Raji (cell line): ENCODE results near the gene COG6.

Source experiments
- POLR2A ChIP-seq: IDR thresholded peaks from 2 replicates; pipeline ENCODE4 v1.6.1; 2011; ENCODE audit warnings: low read depth, low read length, control low read depth; ENCODE audit not compliant: insufficient read depth

COG6 gene

DNA sequence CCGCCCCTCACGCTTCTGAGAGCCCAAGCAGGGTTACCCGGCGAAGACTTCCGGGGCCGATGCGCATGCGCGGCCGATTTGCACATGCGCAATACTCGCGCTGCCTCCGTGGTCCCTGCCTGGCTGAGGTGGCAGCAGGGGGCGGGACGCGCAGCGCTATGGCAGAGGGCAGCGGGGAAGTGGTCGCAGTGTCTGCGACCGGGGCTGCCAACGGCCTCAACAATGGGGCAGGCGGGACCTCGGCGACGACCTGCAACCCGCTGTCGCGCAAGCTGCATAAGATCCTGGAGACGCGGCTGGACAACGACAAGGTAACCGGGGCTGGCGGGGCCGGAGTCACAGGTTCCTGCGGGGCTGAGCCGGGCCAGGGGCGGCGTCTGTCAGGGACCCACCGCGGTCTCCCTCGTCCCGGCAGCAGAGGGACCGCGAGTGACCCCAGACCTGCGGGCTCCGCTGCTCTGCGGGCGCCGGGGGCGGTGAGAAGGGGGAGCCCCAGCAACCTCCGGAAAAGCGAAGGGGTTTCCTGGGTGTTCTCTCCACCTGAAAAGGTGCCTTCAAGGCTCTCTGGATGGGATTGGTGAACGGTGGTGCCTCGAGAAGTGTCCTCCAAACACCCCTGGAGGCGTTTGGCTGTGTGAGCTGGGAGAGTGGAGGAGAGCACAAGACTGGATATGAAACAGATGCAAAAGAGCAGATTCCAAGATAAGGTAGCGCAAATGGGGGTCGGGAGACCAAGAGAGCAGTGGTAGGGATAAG lies at the start of gene COG6:
TSS of gene COG6 (plus strand) at position 94 of the 756 bp plus-strand sequence. CDS start at position 159, 65 bp downstream.
- TF ChIP-seq POLR2A: peak; percentile 89

DNA sequence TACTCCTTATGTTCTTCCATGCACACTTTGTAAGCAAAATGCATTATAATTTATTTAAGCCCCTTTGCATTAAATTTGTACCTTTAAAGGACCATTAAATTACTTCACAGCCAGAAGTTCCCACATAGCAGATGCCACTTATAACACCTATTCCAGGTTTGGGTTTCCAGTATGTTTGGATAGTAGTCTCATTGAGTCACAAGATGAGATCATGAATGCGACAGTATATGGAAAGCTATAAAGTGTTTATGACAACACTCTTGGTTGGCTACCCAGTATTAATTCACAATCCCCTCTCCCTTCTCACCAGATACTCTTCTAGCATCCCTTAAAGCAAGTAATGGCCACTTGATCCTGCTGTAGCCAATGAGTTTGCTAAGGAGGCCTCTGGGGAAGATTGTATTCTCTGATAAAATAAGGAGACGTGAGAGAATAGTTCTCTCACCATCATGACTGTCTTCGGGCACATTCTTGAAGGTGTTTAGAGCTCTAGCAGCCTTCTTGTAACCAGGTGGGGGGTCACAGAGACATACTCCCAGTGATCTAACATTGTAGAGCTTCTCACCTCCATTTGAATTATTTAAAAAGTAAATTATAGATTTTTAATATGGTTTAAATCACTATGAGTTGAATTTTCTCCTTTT lies 49.7 kb upstream of the COG6 start:
- no peak for TF ChIP-seq POLR2A

DNA sequence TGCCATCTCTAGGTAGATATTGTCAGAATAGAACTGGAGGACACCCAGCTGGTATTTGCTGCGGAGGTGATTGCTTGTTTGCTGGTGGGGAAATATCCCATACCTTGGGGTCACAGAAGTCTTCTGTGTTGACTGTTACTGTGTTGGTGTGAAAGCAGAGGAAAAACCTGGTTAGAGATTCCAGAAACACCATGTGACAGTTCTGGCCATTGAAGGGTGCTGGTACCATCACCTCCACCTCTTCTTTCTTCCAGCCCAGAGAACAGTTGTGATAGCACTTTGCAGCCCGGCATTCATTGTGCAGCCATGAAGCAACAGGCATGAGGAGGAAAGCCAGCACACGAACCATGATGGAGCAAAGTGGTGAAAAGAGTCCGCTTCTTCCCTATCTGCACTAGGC lies 47.6 kb upstream of the COG6 start:
- no peak for TF ChIP-seq POLR2A

DNA sequence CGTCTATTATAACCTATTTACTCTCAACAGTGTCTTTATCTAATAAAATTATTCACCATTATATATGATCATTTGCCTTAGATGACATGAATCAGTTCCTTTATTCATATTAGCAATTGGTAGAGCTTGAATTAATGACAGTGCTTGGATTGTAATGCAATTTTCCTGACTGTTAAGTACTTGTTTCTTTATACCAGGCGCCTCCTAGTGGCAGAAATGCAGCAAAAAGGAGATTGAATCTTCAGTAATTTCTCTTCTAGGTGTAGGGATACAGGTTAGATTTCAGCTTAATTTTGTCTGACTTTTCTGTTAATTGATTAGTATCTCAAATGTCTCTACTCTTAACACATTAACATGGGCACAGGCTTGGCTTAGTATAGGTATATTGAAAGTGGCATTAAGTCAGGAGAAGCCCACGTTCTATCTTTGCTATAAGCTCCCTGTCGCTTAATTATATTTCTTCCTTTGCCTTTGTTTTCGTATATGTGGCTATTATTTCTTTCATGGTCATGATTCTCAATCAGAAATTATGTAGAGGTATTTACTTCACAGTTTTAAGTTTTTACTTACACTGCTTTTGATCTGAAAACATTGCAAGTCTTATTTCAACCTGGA lies 43.3 kb upstream of the COG6 start:
- no peak for TF ChIP-seq POLR2A

DNA sequence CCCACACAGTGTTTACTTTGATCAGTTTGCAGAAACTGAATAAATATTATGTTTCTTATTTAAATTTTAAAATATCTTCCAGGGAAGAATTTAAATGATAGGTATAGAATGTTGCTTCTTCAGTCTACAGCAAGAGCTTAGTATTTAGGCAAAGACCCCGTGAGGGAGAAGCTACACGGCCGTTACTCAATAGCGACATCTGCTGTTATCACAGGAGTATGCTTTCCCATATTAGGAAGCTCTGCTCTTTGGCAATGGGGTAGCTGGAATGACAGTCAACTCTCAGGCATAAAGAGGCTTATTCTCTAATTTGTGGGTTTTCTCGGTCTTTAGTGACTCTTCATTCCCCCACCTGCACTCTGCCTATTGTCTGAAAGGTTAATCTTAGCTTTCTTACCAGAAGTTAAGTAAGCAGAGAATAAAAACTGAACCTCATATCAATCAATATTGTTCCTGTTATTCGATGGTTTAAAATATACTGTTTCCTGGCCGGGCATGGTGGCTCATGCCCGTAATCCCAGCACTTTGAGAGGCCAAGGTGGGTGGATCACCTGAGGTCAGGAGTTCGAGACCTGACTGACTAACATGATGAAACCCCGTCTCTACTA lies 39.3 kb upstream of the COG6 start:
- no peak for TF ChIP-seq POLR2A

DNA sequence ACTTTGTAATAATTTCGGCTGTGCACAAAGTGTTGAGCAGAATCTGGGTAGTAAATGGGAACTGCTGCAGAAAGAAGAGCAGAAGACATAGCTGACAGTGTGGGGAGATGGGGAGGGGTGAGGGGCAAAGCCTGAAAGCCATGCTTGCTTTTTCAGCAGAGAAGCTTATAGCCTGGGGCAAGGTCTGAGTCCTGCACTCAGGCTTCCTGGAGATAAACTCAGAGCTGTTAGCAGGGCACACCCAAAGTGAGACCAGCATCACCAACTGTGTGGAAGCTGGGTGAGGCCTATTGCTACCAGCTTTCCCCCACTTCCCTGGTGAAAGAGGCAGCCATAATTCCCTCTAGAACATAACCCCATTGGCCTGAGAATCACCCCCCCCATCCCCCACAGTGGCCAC lies 36.9 kb upstream of the COG6 start:
- no peak for TF ChIP-seq POLR2A

DNA sequence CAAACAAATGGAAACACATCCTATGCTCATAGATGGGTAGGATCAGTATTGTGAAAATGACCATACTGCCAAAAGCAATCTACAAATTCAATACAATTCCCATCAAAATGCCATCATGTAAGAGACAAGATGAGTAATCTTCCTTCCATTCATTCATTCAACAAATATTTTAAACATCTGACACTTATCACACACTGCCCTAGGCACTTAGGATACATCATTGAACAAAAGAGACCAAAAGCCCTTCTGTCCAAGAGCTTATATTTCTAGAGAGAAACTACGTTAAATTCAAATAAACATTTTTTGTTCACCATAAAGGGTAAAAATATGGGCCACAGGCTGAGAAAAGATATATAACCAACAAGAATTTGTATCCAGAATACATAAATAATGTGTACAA lies 32.0 kb upstream of the COG6 start:
- TF ChIP-seq POLR2A: no peak

DNA sequence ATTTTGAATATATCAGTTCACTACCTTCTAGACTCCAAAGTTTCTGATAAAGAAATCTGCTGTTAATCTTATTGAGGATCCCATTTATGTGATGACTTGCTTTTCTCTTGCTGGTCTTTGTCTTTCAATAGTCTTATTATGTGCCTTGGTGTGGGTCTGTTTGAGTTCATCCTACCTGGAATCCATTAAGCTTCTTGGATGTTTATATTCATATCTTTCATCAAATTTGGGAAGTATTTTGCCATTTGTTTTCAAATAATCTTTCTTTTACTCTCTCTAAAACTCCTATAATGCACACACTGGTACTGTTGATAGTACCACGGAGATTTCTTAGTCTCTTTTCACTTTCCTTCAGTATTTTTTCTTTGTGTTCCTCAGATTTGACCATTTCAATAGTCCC lies 24.2 kb upstream of the COG6 start:
- no peak for TF ChIP-seq POLR2A

DNA sequence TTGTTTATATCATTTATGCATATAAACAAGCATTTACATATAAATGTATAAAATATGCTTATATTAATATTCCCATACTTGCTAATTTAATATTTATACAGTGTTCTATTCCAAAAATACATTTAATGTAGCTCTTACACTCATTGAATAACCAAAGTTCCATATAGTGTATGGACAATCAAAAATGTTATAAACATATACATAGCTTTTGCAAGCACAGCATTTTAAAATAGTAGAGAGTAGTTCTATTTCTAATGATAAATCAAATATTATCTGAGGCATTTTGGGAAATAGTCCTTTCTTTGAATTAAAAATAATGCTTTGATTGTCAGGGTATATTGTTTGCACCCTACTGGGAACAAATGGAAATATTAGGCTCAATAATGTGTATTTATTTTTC lies 22.5 kb upstream of the COG6 start:
- TF ChIP-seq POLR2A: no peak

DNA sequence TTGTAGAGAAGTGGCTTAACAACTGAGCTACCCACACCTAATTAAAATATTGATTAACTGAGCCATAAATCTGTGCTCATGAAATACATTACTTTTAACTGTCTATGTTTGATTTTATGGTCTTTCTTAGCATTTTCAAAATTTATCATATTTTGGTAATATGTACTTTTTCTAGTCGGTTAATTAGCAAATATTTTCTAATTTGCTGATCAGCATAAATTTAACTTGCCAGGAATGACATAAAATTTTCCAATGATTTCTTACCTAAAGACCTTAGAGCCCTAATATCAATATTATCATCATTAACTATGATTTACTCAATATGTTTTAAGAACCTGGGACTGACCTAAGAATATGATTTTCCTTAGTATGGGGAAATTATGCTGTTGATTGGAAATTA lies 19.9 kb upstream of the COG6 start:
- no peak for TF ChIP-seq POLR2A

DNA sequence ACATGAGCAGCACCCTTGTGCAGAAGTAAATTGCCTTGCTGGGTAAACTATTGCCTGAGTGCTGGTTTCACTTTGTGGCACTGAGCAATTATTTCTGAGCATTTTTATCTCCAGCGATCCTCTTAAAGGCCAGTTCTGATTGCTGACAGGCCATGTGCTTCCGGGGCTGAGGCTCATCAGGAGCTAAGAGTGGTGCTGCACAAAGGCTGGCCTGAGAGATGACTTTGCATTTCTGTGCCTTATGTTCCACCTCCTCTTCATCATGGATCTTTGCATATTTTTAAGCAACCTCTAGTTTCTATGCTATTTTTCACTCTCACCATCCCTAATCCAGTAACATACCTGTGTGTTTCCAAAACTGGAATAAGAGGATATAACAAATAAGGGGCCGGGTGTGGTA lies 17.6 kb upstream of the COG6 start:
- TF ChIP-seq POLR2A: no peak

DNA sequence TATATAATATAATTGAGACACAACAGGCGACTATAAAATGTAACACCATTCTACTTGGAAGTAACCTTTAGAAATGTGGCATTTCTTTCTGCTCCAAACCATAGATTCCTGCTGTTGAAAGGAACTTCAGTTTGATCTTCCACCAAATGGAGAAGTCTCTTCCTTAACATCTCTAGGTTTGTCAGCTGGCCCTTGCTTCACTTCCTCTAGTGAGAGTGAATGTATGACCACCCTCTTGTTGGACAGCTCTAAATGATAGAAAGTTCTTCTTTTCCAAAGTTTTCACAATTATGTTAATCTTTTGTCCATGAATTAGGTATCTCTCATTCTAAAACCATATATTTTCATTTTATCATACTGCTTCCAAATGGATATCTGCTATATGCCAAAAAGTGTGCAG lies 13.8 kb upstream of the COG6 start:
- no peak for TF ChIP-seq POLR2A

DNA sequence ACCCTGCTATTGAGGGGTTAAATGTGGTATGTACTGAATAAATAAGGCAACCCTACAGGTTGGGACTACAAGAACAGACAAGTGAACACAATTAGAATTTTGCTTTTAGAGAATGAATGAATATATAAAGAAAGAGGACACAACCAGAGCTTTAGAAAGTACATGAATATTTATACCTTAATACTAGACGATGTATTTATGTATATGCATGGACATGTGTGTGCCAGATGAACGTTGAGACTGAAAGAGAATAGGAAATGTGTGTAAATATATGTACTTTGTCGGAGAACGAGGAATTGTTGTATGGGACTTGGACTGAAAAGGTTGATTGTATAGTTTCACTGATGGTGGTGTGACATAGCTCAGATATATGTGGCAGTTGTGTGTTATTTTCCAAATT lies 9.3 kb upstream of the COG6 start:
- no peak for TF ChIP-seq POLR2A

DNA sequence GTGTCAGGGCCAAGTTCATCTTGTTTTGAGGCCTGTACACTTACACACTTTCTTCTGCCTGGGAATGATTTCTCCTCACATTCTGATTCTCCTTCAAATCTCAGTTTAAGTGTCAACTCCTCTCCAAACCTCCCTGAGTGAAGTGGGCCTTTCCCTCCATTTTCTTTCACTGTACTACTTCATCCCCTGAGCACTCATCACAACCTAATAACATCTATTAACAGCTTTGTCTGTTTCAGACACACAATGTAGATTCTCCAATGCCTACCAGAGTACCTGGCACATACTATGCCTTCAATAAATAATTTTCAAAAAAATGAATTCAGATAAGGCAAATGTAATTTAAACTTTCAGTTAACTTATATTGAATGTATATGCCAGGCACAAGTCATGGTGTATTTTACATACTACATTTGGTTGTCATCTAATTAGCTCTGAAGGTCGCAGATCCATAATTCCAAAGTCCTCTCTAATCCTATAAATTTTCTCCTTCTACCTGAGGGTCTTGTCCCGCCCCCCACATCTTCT lies 357 bp upstream of the COG6 start:
- TF ChIP-seq POLR2A: no peak

DNA sequence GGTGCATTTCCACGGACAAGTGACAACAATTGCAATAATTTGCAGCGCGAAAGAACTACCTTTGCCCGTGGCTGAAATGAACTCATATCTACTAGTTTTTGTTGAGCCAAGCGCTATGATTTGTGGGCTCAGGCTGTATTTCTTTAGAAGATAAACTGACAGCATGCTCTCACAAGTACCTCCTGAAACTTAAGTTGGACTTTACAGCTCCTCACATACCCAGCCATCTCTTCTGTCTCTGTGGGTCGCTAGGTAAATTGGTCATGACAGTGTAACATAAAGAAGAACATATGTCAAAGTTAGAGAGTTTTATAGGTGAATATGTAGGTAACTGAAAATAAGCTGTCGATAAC lies 839 bp downstream of the COG6 start:
- TF ChIP-seq POLR2A: no peak

DNA sequence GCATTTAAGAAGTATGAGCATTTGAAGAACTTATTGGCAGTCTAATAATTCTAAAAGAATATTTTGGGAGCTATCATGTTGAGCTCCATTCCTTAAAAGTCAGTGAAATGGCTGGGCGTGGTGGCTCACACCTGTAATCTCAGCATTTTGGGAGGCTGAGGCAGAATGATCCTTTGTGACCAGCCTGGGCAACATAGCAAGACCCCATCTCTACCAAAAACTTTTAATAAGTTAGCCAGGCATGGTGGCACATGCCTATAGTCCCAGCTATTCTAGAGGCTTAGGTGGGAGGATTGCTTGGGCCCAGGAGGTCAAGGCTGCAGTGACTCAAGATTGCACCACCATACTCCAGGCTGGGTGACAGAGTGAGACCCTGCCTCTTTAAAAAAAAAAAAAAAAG lies 8.0 kb downstream of the COG6 start:
- TF ChIP-seq POLR2A: no peak
